AG09319 (cell line): ENCODE measurements around the gene MIOX.

ENCODE experiments used
- DNase-seq: peaks from one replicate; pipeline ENCODE4 v3.0.0-alpha.2; 2010; ENCODE audit warnings: low read depth; ENCODE audit errors: extremely low read depth
- TF ChIP-seq, protein P1 (sequence below): IDR thresholded peaks from 2 replicates; pipeline ENCODE4 v1.5.1; 2011; ENCODE audit warnings: low read depth, mild to moderate bottlenecking, inconsistent platforms, low read length, moderate library complexity

MIOX gene

DNA sequence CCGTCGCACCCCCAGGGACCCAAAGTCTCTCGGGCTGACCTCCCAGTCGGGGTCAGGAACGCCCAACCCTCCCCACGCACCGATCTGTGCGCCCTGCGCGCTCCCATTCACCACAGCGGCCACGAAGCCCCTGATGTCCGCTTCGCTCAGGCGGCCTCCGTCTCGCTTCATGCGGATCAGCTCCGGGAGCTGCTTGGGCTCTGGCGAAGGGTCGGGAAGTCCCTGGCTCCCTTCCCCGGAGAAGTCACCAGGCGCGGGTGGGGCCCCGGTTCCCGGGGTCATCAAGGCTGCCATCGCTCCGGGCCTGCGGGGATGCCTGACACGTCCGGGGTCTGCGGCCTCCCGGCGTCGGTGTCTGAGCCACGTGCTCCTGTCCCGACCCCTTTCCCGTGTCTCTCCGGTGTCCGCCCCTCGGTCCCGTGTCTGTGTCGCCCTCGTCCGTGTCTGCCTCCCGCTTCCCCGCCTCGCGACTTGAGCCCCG lies 42.8 kb downstream of the MIOX start:
- TF ChIP-seq, protein P1, sequence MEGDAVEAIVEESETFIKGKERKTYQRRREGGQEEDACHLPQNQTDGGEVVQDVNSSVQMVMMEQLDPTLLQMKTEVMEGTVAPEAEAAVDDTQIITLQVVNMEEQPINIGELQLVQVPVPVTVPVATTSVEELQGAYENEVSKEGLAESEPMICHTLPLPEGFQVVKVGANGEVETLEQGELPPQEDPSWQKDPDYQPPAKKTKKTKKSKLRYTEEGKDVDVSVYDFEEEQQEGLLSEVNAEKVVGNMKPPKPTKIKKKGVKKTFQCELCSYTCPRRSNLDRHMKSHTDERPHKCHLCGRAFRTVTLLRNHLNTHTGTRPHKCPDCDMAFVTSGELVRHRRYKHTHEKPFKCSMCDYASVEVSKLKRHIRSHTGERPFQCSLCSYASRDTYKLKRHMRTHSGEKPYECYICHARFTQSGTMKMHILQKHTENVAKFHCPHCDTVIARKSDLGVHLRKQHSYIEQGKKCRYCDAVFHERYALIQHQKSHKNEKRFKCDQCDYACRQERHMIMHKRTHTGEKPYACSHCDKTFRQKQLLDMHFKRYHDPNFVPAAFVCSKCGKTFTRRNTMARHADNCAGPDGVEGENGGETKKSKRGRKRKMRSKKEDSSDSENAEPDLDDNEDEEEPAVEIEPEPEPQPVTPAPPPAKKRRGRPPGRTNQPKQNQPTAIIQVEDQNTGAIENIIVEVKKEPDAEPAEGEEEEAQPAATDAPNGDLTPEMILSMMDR, result no peak
- DNase-seq, result no peak

DNA sequence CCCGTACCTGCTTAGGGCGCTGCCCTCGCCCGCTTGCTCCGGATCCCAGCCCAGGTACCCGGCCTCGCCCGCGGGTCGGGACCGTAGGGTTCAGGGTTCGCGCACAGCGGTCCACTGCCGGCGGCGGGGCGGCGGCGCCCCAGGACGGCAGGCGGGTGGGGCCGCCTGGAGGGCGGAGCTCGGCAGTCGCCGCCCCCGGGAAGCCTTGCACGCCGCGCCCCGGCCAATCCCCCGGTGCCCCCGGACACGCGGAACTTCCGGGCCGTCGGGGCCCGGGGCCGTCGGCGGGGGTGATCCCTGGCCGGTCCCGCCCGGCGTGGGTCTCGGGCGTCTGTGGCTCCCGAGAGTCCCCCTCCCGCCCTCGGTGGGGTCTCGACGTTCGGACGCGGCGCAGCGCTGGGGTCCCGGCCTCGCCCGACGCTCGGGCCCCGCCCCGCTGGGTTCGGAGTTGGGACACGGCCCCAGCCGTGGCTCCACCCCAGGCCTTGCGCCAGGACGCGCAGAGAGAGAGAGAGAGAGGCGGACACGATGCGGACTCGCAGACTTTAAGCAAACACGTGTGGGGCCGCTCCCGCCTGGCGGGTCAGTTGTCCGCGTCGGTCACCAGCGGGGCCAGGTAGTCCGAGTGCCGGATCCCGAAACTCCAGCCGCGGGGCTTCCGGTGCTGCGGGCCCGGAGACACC lies 43.4 kb downstream of the MIOX start, which contains the start of gene TYMP:
Gene TYMP (minus strand): TSS at position 116 of the 683 bp plus-strand sequence. CDS start 303 bp downstream, outside the sequence.
- no peak for DNase-seq
- TF ChIP-seq, protein P1, result no peak

DNA sequence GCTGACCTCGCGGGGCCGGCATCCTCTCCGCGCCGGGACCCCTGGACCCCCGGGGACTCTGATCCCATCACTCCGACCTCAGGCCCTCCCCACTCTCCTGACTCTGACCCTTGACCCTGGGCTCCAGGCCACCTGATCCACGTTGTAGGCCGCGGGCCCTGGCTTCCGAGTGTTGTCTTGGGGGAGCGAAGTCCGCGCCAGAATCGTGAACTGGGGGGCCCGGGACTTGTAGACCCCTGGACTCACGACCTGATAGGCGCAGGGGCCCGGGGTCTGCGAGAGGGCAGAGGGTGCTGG lies 43.9 kb downstream of the MIOX start:
- no peak for DNase-seq
- TF ChIP-seq, protein P1, result no peak

DNA sequence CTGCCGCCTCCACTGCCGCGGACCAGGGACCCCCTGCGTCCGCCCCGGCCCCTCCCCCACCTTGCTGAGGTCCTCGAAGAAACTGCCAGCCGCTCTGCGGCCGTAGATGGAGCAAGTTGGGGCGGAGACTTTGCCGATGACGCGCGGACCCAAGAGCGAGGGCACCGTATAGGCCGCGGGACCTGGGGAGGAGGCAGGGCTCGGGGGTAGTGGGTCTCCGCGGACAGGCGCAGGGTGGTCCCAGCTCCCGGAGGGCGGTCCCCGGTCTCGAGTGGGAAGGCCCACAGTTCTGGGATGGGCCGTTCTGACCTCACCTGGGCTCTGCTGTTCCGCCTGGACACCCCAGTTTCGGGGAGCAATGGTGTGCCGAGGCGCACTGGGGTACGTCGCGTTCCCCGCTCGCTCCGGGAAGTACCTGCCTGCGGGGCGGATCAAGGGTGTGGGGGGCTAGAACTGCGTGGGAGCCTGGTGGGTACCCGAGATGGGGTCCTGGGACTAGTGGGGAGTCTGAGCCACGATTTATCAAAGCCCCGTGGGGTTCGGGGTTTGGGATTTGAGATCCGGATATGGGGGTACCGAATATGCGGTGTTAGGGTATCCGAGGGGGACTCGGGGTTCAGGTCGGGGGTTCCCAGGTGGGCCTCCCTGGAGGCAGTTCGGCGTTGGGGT lies 44.4 kb downstream of the MIOX start:
- DNase-seq, result no peak
- TF ChIP-seq, protein P1, result no peak

DNA sequence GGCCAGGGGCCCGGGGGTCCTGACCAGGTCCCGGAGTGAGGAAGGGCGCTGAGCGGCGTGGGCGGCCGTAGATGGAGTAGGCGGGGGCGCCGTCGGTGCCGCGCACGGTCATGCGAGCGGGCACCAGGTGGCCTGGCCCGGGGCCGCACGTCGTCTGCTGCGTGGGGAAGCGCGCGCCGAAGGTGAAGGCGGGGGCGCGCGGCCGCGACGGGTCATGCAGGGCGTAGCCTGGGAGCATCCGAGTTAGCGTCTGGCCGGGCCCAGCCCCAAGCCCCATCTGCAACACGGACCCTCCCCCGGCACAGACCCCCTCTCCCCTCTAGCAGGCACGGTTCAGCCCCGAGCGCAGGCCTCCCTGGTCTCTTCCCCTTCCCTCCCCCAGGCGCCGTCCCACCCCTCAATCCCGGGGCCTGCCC lies 44.9 kb downstream of the MIOX start:
- TF ChIP-seq, protein P1, result no peak
- no peak for DNase-seq

DNA sequence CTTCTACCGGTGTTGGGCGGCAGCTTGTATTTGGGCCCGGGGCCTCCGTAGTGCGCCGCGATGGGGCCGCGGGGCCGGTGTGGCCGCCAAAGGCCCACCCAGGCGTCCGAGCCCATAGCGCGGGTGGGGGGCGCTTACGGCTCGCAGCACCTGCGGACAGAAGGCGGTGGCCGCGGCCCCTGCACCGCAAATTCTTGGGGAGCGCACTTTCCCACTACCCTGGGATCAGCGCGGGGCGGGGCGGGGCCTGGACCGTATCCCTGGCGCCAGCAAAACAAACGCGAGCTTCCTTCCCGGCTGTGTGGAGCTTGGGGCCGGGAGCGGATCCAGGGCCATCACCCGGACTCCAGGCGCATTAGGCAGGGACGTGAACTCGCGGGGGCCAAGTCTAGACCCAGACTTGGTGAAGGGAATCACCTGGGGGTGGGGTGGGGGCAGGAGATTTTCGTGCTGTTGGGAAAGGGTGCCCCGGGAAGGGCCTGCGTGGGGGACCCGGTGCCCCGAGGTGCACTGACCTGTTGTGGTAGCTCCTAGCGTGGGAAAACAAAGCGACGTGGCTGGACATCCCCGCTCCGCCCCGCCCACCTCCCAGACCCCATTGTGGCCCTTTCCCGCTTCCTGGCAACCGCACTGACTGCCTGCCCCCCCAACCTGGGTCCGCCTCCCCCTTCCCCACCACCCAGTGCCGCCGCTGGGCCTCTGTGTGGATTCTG lies 45.5 kb downstream of the MIOX start:
- DNase-seq, result no peak

More for the DNA sequence above, 45.5 kb downstream of the MIOX start:
- TF ChIP-seq, protein P1, result no peak
